Activated naive CD4-positive, alpha-beta T cell treated with anti-CD3 and anti-CD28 coated beads, Interleukin-2, amount 50 U/mL, for 72 hours (primary cell): ENCODE results near the gene RANBP17. TPM values are rescaled to one million over a fixed set of nuclear protein-coding genes. Genes with fewer than 3 reads are reported as not detected.

ENCODE experiments used
- ATAC-seq, 2 donors: fragments of 150-1000 bp; cut with Tn5 transposase; 2 replicates each; pipeline ENCODE4 v1.10.0; 2021; ENCODE audit warnings: mild to moderate bottlenecking in 2 of 2, moderate library complexity in 2 of 2
- DNase-seq, 2 donors: peaks; one replicate each; pipeline ENCODE4 v3.0.0; 2021 to 2022; ENCODE audit warnings: low spot score in 2 of 2
- H3K27ac Mint-ChIP-seq, 2 donors: one replicate each; pipeline ENCODE4 v1.8.0; 2022; ENCODE audit warnings: mild to moderate bottlenecking in 2 of 2, mixed read lengths in 2 of 2
- H3K36me3 Mint-ChIP-seq, 2 donors: one replicate each; pipeline ENCODE4 v1.8.0; 2022; ENCODE audit warnings: mixed read lengths in 2 of 2
- H3K9me3 Mint-ChIP-seq, 2 donors: one replicate each; pipeline ENCODE4 v1.8.0; 2022; ENCODE audit warnings: mixed read lengths in 2 of 2
- total RNA-seq, 2 donors: library from RNA; stranded (reverse); gene quantifications; one replicate each; pipeline ENCODE4 v1.2.3, GENCODE V29; 2022

Gene RANBP17
- total RNA-seq, 2 donors from 2014 or later: not detected

GRCh38 chr5:171315386-171315891, 453.6 kb downstream of the RANBP17 start:
- no peak overlapping the region for H3K27ac Mint-ChIP-seq
- H3K36me3 Mint-ChIP-seq: peaks cover 0 to 6% of the 10 kb centered on the region in 2 donors
- DNase-seq (no peak), ATAC-seq (no peak)
- no peaks in the 10 kb centered on the region for H3K9me3 Mint-ChIP-seq

GRCh38 chr5:171315925-171316257, 454.1 kb downstream of the RANBP17 start:
- H3K9me3 Mint-ChIP-seq: no peaks in the 10 kb centered on the region
- ATAC-seq (no peak), DNase-seq (no peak)
- peak overlapping the region in 1 of 2 donors; percentile 44 for H3K27ac Mint-ChIP-seq
- H3K36me3 Mint-ChIP-seq: peaks cover 0 to 6% of the 10 kb centered on the region in 2 donors

GRCh38 chr5:171316258-171317121, 454.7 kb downstream of the RANBP17 start:
- H3K36me3 Mint-ChIP-seq: peaks cover 0 to 6% of the 10 kb centered on the region in 2 donors
- ATAC-seq: no peak
- no peak for DNase-seq
- H3K27ac Mint-ChIP-seq: peak overlapping the region in 1 of 2 donors; percentile 44
- H3K9me3 Mint-ChIP-seq: no peaks in the 10 kb centered on the region

GRCh38 chr5:171317230-171317629, 455.4 kb downstream of the RANBP17 start:
- Mint-ChIP-seq H3K9me3 (no peaks in the 10 kb centered on the region), H3K36me3 (peaks cover 0 to 6% of the 10 kb centered on the region in 2 donors), H3K27ac (no peak overlapping the region)
- no peak for DNase-seq
- no peak for ATAC-seq

- Mint-ChIP-seq H3K9me3 (no peaks in the 10 kb centered on the region), H3K36me3 (peaks cover 0 to 2% of the 10 kb centered on the region in 2 donors), H3K27ac (no peak overlapping the region)
- no peak for ATAC-seq
- DNase-seq: no peak
Measured at GRCh38 chr5:171318026-171318425, 456.2 kb downstream of the RANBP17 start.

- Mint-ChIP-seq H3K27ac (no peak overlapping the region), H3K36me3 (no peaks in the 10 kb centered on the region), H3K9me3 (no peaks in the 10 kb centered on the region)
- ATAC-seq (no peak), DNase-seq (no peak)
Measured at GRCh38 chr5:171321447-171321846, 459.6 kb downstream of the RANBP17 start.

GRCh38 chr5:171322527-171322926, 460.7 kb downstream of the RANBP17 start:
- Mint-ChIP-seq H3K27ac (no peak overlapping the region), H3K36me3 (no peaks in the 10 kb centered on the region), H3K9me3 (no peaks in the 10 kb centered on the region)
- no peak for ATAC-seq
- DNase-seq: no peak

GRCh38 chr5:171323007-171323406, 461.2 kb downstream of the RANBP17 start:
- ATAC-seq: no peak
- no peaks in the 10 kb centered on the region for H3K9me3 Mint-ChIP-seq
- H3K27ac Mint-ChIP-seq: no peak overlapping the region
- DNase-seq: no peak
- H3K36me3 Mint-ChIP-seq: no peaks in the 10 kb centered on the region

- Mint-ChIP-seq H3K36me3 (no peaks in the 10 kb centered on the region), H3K9me3 (no peaks in the 10 kb centered on the region), H3K27ac (no peak overlapping the region)
- DNase-seq (no peak), ATAC-seq (no peak)
Measured at GRCh38 chr5:171323806-171324632, 462.2 kb downstream of the RANBP17 start.

GRCh38 chr5:171330021-171330420, 468.2 kb downstream of the RANBP17 start:
- no peak overlapping the region for H3K27ac Mint-ChIP-seq
- no peaks in the 10 kb centered on the region for H3K9me3 Mint-ChIP-seq
- DNase-seq (no peak), ATAC-seq (no peak)
- no peaks in the 10 kb centered on the region for H3K36me3 Mint-ChIP-seq

GRCh38 chr5:171335616-171336015, 473.8 kb downstream of the RANBP17 start:
- DNase-seq (no peak), ATAC-seq (no peak)
- no peaks in the 10 kb centered on the region for H3K9me3 Mint-ChIP-seq
- no peak overlapping the region for H3K27ac Mint-ChIP-seq
- no peaks in the 10 kb centered on the region for H3K36me3 Mint-ChIP-seq

- peak in 1 of 2 donors; percentile 76 for ATAC-seq
- Mint-ChIP-seq H3K27ac (no peak overlapping the region), H3K36me3 (no peaks in the 10 kb centered on the region), H3K9me3 (no peaks in the 10 kb centered on the region)
- peak in 1 of 2 donors; percentile 24 for DNase-seq
Measured at GRCh38 chr5:171336521-171337209, 474.8 kb downstream of the RANBP17 start.

- DNase-seq (no peak), ATAC-seq (no peak)
- Mint-ChIP-seq H3K27ac (no peak overlapping the region), H3K36me3 (no peaks in the 10 kb centered on the region), H3K9me3 (no peaks in the 10 kb centered on the region)
Measured at GRCh38 chr5:171337210-171337569, 475.4 kb downstream of the RANBP17 start.

- Mint-ChIP-seq H3K9me3 (no peaks in the 10 kb centered on the region), H3K36me3 (no peaks in the 10 kb centered on the region), H3K27ac (no peak overlapping the region)
- ATAC-seq: no peak
- no peak for DNase-seq
Measured at GRCh38 chr5:171340042-171340441, 478.2 kb downstream of the RANBP17 start.

- DNase-seq: no peak
- Mint-ChIP-seq H3K36me3 (no peaks in the 10 kb centered on the region), H3K9me3 (no peaks in the 10 kb centered on the region), H3K27ac (no peak overlapping the region)
- ATAC-seq: no peak
Measured at GRCh38 chr5:171340491-171340890, 478.7 kb downstream of the RANBP17 start.

- ATAC-seq (peak; percentile 52 to 73), DNase-seq (peak in 1 of 2 donors; percentile 34)
- Mint-ChIP-seq H3K27ac (no peak overlapping the region), H3K9me3 (no peaks in the 10 kb centered on the region), H3K36me3 (no peaks in the 10 kb centered on the region)
Measured at GRCh38 chr5:171342362-171343111, 480.7 kb downstream of the RANBP17 start.
